HepG2 (cell line): ENCODE data around the gene PIAS1. TPM values are rescaled to one million over a fixed set of nuclear protein-coding genes. Genes with fewer than 3 reads are reported as not detected.

Experiments used
- ARID5B ChIP-seq: IDR thresholded peaks from 2 replicates; pipeline ENCODE4 v1.4.0; 2020; ENCODE audit warnings: mild to moderate bottlenecking, missing genetic modification reagents
- CEBPB ChIP-seq: IDR thresholded peaks from 2 replicates; pipeline ENCODE4 v1.6.1; 2011; ENCODE audit warnings: low read depth, low read length, improper control_type of control experiment, borderline replicate concordance
- E2F5 ChIP-seq: sonication (generic); formaldehyde crosslinking; conservative IDR thresholded peaks from 2 replicates; pipeline ENCODE4 v1.4.0; 2020; ENCODE audit warnings: missing genetic modification reagents
- EP300 ChIP-seq, 3 experiments: sonication (generic) in 1 of 3; formaldehyde crosslinking in 1 of 3; IDR thresholded peaks; 2 replicates each; pipeline versions ENCODE4 v1.5.1 to v1.6.1; 2011 to 2020; ENCODE audit warnings: low read depth in 2 of 3, low read length in 2 of 3, borderline replicate concordance in 1 of 3, improper control_type of control experiment in 1 of 3, mild to moderate bottlenecking in 1 of 3, missing genetic modification reagents in 1 of 3, moderate library complexity in 1 of 3
- FOXA1 ChIP-seq, 2 experiments: fragments of 450-650 bp in 1 of 2; sonication (generic) in 1 of 2; formaldehyde crosslinking in 1 of 2; IDR thresholded peaks; 2 replicates each; pipeline versions ENCODE4 v1.4.0 to v1.6.1; 2016 to 2020; ENCODE audit warnings: missing genetic modification reagents in 1 of 2
- ONECUT2 ChIP-seq: sonication (generic); formaldehyde crosslinking; IDR thresholded peaks from 2 replicates; pipeline ENCODE4 v1.4.0; 2020; ENCODE audit warnings: missing genetic modification reagents
- POGZ ChIP-seq: sonication (generic); formaldehyde crosslinking; IDR thresholded peaks from 2 replicates; pipeline ENCODE4 v1.4.0; 2020; ENCODE audit warnings: mild to moderate bottlenecking, missing genetic modification reagents
- RARA ChIP-seq: IDR thresholded peaks from 2 replicates; pipeline ENCODE4 v1.6.1; 2016; ENCODE audit warnings: missing genetic modification reagents, missing compliant biosample characterization
- SOX13 ChIP-seq, 3 experiments: fragments of 450-650 bp in 1 of 3; sonication (generic) in 1 of 3; formaldehyde crosslinking in 1 of 3; IDR thresholded peaks in 2 of 3; conservative IDR thresholded peaks in 1 of 3; 2 replicates each; pipeline versions ENCODE4 v1.5.0 to v1.6.1; 2016 to 2020; ENCODE audit warnings: antibody characterized with exemption in 1 of 3, mild to moderate bottlenecking in 1 of 3, missing compliant biosample characterization in 1 of 3, missing genetic modification reagents in 1 of 3, moderate library complexity in 1 of 3
- ZMYM4 ChIP-seq: sonication (generic); formaldehyde crosslinking; IDR thresholded peaks from 2 replicates; pipeline ENCODE4 v1.8.1; 2023; ENCODE audit warnings: mild to moderate bottlenecking, missing genetic modification reagents
- ZNF124 ChIP-seq: sonication (generic); formaldehyde crosslinking; IDR thresholded peaks from 2 replicates; pipeline ENCODE4 v1.4.0; 2020; ENCODE audit warnings: missing genetic modification reagents
- ZNF558 ChIP-seq: sonication (generic); formaldehyde crosslinking; IDR thresholded peaks from 2 replicates; pipeline ENCODE4 v1.9.0; 2022; ENCODE audit warnings: mild to moderate bottlenecking, missing genetic modification reagents, borderline replicate concordance
- polyA plus RNA-seq, 8 experiments: library from polyadenylated mRNA; depleted of rRNA in 3 of 8; stranded (reverse) in 7 of 8; unstranded in 1 of 8; fragments of >200 nt; fragmentation: Illumina TruSeq in 4 of 8; extraction: Trizol in 4 of 8; gene quantifications; 2 replicates each; pipeline versions ENCODE4 v1.2.1 to v1.2.3, GENCODE V29; 2011 to 2016; ENCODE audit warnings: low read depth in 4 of 8, missing spikeins in 1 of 8, mixed read lengths in 1 of 8; ENCODE audit not compliant: insufficient read depth in 1 of 8
- total RNA-seq, 5 experiments: library from RNA; depleted of rRNA; stranded (reverse); fragments of >200 nt; fragmentation: Illumina TruSeq; extraction: Trizol; gene quantifications; 2 replicates each; pipeline ENCODE4 v1.2.3, GENCODE V29; 2016; ENCODE audit warnings: low read depth in 1 of 5
- TF ChIP-seq, protein P1 (sequence below): sonication (generic); formaldehyde crosslinking; IDR thresholded peaks from 2 replicates; pipeline ENCODE4 v1.8.1; 2023; ENCODE audit warnings: mild to moderate bottlenecking, inconsistent platforms, moderate library complexity, missing genetic modification reagents, borderline replicate concordance
- TF ChIP-seq, protein P2 (sequence below): sonication (generic); formaldehyde crosslinking; IDR thresholded peaks from 2 replicates; pipeline ENCODE4 v1.4.0; 2020; ENCODE audit warnings: missing genetic modification reagents, borderline replicate concordance
- TF ChIP-seq, protein P3 (sequence below): IDR thresholded peaks from 2 replicates; pipeline ENCODE4 v1.6.1; 2016; ENCODE audit warnings: mild to moderate bottlenecking

PIAS1 gene
- total and polyA plus RNA-seq, 2 of the 13 experiments (the other 11 are each of a cell fraction or from before 2014, with no cell fraction given): 20.7 to 33.7 TPM

GRCh38 chr15:68113273-68113672, 59.2 kb downstream of the PIAS1 start (continued):
- TF ChIP-seq E2F5: no peak
- TF ChIP-seq ONECUT2 (CRISPR knock-in tag): peak; percentile 56; the same call in 1 of the 2 replicates
- no peak for TF ChIP-seq POGZ (CRISPR knock-in tag)
- TF ChIP-seq ZNF124 (CRISPR knock-in tag): no peak
- no peak for TF ChIP-seq SOX13 (IDR thresholded peaks at IDR 0.05)
- TF ChIP-seq SOX13 (CRISPR knock-in tag; conservative IDR thresholded peaks at IDR 0.05 in 1 of 2, IDR thresholded peaks at IDR 0.05 in 1 of 2): peak in 1 of 2 experiments; percentile 16; a peak in 1 of 4 replicates
- TF ChIP-seq, protein P1, sequence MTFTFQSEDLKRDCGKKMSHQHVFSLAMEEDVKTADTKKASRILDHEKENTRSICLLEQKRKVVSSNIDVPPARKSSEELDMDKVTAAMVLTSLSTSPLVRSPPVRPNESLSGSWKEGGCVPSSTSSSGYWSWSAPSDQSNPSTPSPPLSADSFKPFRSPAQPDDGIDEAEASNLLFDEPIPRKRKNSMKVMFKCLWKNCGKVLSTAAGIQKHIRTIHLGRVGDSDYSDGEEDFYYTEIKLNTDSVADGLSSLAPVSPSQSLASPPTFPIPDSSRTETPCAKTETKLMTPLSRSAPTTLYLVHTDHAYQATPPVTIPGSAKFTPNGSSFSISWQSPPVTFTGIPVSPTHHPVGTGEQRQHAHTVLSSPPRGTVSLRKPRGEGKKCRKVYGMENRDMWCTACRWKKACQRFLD: no peak
- peak in 1 of 2 experiments; percentile 40; a peak in 1 of 4 replicates for TF ChIP-seq EP300 (IDR thresholded peaks at IDR 0.05; ENCODE audit: low read depth in 2 of 2, low read length in 2 of 2)
- TF ChIP-seq EP300 (CRISPR knock-in tag; IDR thresholded peaks at IDR 0.05; ENCODE audit: borderline replicate concordance): no peak
- TF ChIP-seq, protein P2, sequence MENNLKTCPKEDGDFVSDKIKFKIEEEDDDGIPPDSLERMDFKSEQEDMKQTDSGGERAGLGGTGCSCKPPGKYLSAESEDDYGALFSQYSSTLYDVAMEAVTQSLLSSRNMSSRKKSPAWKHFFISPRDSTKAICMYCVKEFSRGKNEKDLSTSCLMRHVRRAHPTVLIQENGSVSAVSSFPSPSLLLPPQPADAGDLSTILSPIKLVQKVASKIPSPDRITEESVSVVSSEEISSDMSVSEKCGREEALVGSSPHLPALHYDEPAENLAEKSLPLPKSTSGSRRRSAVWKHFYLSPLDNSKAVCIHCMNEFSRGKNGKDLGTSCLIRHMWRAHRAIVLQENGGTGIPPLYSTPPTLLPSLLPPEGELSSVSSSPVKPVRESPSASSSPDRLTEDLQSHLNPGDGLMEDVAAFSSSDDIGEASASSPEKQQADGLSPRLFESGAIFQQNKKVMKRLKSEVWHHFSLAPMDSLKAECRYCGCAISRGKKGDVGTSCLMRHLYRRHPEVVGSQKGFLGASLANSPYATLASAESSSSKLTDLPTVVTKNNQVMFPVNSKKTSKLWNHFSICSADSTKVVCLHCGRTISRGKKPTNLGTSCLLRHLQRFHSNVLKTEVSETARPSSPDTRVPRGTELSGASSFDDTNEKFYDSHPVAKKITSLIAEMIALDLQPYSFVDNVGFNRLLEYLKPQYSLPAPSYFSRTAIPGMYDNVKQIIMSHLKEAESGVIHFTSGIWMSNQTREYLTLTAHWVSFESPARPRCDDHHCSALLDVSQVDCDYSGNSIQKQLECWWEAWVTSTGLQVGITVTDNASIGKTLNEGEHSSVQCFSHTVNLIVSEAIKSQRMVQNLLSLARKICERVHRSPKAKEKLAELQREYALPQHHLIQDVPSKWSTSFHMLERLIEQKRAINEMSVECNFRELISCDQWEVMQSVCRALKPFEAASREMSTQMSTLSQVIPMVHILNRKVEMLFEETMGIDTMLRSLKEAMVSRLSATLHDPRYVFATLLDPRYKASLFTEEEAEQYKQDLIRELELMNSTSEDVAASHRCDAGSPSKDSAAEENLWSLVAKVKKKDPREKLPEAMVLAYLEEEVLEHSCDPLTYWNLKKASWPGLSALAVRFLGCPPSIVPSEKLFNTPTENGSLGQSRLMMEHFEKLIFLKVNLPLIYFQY (CRISPR knock-in tag): peak; percentile 56; the same call in 1 of the 2 replicates
- TF ChIP-seq, protein P3, sequence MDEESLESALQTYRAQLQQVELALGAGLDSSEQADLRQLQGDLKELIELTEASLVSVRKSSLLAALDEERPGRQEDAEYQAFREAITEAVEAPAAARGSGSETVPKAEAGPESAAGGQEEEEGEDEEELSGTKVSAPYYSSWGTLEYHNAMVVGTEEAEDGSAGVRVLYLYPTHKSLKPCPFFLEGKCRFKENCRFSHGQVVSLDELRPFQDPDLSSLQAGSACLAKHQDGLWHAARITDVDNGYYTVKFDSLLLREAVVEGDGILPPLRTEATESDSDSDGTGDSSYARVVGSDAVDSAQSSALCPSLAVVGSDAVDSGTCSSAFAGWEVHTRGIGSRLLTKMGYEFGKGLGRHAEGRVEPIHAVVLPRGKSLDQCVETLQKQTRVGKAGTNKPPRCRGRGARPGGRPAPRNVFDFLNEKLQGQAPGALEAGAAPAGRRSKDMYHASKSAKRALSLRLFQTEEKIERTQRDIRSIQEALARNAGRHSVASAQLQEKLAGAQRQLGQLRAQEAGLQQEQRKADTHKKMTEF: peak; percentile 36; the same call in 1 of the 2 replicates
- TF ChIP-seq ZMYM4 (CRISPR knock-in tag): peak; percentile 31; the same call in 1 of the 2 replicates
- TF ChIP-seq ARID5B (CRISPR knock-in tag): peak; percentile 47; the same call in 1 of the 2 replicates
- no peak for TF ChIP-seq FOXA1 (IDR thresholded peaks at IDR 0.05)
- no peak for TF ChIP-seq FOXA1 (CRISPR knock-in tag; IDR thresholded peaks at IDR 0.05)
- no peak for TF ChIP-seq ZNF558 (CRISPR knock-in tag)
- peak; percentile 18; the same call in 1 of the 2 replicates for TF ChIP-seq CEBPB
- TF ChIP-seq RARA (CRISPR knock-in tag): peak; percentile 28; the same call in 1 of the 2 replicates
